GM12872 (cell line): Measurements from ENCODE around the gene COX7B.

Source experiments
- TF ChIP-seq, protein P1 (sequence below): IDR thresholded peaks from 3 replicates; pipeline ENCODE4 v1.5.1; 2011; ENCODE audit warnings: low read depth, mild to moderate bottlenecking, low read length, moderate library complexity; ENCODE audit not compliant: insufficient read depth

Gene COX7B

DNA sequence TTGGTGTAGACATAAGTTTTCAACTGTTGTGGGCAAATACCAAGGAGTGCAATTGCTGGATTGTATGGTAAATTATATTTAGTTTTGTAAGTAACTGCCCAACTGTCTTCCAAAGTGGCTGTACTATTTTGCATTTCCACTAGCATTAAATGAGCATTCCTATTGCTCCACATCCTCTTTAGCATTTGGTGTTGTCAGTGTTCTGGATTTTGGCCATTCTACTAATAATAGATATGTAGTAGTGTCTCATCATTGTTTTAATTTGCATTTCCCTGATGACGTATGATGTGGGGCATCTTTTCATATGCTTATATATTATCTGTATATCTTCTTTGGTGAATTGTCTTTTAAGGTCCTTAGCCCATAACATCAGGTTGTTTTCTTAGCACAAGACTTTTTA is 52.9 kb downstream of the COX7B start:
- TF ChIP-seq, protein P1, sequence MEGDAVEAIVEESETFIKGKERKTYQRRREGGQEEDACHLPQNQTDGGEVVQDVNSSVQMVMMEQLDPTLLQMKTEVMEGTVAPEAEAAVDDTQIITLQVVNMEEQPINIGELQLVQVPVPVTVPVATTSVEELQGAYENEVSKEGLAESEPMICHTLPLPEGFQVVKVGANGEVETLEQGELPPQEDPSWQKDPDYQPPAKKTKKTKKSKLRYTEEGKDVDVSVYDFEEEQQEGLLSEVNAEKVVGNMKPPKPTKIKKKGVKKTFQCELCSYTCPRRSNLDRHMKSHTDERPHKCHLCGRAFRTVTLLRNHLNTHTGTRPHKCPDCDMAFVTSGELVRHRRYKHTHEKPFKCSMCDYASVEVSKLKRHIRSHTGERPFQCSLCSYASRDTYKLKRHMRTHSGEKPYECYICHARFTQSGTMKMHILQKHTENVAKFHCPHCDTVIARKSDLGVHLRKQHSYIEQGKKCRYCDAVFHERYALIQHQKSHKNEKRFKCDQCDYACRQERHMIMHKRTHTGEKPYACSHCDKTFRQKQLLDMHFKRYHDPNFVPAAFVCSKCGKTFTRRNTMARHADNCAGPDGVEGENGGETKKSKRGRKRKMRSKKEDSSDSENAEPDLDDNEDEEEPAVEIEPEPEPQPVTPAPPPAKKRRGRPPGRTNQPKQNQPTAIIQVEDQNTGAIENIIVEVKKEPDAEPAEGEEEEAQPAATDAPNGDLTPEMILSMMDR: no peak

DNA sequence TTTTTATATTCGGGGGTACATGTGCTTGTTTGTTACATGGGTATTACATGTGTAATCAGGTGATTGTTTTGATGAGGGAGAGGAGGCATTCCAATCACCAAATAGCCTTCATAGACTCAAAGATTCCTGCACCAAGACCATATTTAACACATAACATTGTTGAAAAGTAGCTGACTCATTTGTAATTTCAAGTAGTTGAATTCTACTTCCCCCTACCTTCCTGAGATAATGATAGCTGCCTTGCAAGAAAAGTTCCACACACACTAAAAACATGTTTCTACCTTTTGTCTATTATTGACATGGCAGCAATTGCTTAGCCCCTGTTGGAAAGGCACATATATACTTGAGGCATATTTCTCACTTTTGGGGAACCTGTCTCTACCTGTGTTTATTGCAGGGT is 54.0 kb downstream of the COX7B start:
- TF ChIP-seq, protein P1: no peak

DNA sequence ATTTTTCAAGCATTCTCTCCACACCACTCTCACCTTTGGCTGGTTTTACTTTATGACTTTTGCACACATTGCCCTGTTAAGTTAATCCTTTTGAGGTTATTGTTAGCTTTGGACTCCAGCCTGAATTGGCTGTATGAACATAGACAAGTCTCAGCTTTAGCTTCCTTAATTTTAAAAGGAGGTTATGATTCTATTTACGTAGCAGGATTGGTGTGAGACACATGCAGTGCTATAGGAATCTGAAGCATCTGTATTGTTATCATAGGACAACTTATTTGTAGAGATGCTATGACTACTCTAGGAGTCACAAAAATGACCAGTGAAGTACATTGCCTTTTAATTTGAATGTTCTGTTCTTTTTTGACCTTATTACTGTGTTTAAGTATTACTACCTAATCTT is 54.4 kb downstream of the COX7B start:
- TF ChIP-seq, protein P1: no peak
